HG02571 (cell line): Measurements from ENCODE around the gene CTIF.
"Not testable (repeated sequence)": the region's sequence is repeated elsewhere in the genome, so short reads cannot be mapped to it uniquely, and the experiment has no call there.

Experiments
- ATAC-seq: cut with Tn5 transposase; IDR thresholded peaks from one replicate; pipeline ENCODE4 v1.9.1; 2021; ENCODE audit warnings: mild to moderate bottlenecking, moderate library complexity; ENCODE audit not compliant: unreplicated experiment

The CTIF gene

DNA sequence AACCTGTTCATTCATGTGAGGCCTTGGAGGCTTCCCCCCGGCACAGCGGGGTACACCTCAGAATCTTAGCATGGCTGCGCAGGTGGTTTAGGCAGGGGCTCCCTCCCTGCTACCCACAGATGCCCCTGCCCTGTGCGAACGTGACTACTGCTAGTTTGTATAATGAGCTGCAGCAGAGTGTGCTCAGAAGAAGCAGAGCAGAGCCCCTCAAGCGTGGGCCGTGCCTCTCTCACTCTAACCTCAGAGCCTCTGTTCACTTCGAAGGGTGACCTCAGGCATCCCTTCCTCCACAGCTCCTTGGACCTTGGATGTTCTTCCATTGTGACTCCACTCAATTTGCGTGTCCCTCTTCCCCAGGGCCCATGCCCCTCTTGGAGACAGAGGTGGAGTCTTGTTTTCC lies 161.6 kb downstream of the CTIF start:
- no peak for ATAC-seq

- no peak for ATAC-seq
These were observed 163.7 kb downstream of the CTIF start for GRCh38 chr18:48702346-48703027.

DNA sequence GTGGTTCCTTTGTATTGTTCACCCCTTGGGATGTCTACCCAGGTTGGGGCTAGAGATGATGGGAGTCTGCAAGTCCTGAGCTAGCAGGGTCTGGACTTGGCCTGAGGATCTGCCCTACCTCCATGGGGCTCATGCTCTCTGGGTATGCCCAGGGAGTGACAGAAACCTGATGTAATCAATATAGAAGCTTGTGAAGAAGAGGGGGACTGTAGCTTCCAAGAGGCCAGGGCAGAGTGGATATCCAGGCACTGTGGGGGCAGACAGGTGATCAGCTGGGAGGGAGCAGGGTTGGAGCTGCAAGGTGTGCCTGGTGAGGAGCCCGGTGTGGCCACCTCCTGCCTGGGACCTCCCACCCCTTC lies 164.2 kb downstream of the CTIF start:
- ATAC-seq: no peak

- ATAC-seq: no peak
These were observed 164.6 kb downstream of the CTIF start for GRCh38 chr18:48703418-48703817.

GRCh38 chr18:48705043-48705442 lies 166.2 kb downstream of the CTIF start:
- ATAC-seq: no peak

DNA sequence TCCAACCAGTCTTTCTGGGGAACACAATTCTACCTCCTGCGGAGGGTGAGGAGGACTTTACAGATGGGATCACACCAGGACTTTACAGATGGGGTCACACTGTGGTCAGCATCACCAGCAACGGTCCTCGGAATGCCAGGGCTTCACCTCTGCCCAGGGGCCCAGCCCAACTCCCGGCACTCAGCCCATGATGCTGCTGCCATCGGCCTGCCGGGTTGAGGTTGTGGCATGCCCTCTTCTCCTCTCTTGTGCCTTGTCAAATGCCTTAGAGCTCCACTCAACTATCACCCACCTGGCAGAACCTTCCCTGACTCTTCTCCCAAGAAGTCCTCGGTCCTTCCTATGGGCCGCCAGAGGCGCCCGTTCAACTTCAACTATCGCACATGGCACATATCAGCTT lies 166.7 kb downstream of the CTIF start:
- ATAC-seq: no peak

- ATAC-seq: no peak
These were observed 167.9 kb downstream of the CTIF start for GRCh38 chr18:48706731-48707130.

- ATAC-seq: no peak
These were observed 168.9 kb downstream of the CTIF start for GRCh38 chr18:48707636-48708296.

DNA sequence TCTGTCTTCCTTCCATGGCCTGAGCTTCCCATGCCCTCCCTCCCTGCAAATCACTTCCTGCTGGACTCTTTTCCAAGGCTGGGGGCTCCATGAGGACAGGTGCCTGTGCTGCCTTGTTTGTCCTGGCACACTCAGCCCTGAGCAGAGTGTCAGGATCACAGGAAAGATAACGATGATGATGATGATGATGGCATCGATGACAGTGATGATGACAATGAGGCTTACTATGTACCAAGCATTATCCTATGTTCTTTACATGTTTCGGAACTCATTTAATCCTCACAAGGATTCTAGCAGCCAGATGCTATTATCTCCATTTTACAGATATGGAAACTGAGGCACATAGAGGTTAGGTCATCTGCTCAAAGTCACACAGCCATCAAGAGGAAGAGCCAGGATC lies 170.0 kb downstream of the CTIF start:
- ATAC-seq: no peak

DNA sequence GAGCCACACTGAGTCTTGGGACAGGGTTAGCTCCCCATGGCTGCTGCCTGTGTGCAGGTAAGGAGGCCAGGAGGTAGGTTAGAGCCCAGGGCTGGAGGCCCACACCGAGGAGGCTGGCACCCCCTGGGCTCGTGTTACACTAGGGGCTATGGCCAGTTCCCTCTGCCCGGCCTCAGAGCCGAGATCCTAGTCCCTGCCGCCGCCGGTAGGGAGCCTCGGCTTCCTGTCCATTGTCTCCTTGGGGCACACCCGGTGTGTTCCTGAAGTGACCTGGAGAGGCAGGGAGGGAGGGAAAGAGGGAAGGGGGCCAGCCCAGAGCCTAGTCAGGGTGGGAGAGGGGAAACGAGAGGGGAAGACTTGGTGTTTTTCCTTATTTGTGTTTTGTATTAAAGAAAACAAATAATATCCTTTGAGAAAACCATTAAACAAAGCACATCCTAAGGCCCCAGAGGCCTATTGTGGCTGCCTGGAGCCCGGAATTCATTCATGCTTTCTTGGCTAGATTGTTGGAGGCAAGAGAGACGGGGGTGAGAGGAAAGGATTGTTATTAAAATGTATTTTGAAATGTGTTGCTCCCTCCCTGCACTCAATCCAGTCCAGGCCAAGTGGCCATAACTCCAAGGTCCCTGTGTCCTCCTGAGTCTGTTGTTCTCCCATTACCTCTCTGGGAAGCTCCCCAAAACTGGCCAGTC lies 170.7 kb downstream of the CTIF start:
- no peak for ATAC-seq

DNA sequence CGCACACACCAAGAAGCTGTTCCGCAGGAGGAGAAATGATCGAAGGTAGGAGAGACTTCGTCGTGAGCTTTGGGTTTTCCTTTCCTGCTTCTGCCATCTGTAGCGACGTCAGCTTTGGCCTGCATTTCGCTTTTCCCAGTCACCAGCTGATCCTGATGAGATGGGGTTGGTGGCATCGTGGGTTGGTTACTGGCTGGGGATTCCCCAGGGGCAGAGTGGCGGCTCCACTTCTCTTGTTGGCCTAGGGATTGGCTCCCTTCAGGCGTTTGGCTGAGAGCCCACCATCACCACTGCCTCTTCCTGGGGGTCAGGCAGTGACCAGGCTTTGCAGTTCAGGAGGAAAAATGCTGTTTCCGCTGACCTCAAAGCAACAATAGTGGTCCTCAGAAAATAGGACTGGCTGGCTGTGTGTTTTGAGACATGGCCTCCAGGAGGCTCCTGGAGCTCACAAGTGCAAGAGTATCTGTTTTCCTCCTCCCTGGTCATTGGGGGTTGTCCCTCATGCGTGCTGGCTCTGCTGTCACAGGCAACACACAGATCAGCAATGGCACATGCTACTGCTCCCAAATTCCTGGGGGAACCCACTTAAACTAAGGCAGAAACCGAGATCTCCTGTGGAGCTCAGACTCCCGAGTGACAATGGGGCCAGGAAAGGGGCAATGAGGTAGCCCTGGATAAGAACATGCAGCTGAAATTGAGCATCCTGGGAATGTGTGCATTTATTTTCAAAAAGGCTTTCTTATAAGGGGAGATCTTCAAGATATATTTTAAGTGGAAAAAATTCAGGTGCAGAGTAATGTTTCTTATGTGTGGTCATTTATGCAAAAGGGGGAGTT lies 173.0 kb downstream of the CTIF start:
- no peak for ATAC-seq

DNA sequence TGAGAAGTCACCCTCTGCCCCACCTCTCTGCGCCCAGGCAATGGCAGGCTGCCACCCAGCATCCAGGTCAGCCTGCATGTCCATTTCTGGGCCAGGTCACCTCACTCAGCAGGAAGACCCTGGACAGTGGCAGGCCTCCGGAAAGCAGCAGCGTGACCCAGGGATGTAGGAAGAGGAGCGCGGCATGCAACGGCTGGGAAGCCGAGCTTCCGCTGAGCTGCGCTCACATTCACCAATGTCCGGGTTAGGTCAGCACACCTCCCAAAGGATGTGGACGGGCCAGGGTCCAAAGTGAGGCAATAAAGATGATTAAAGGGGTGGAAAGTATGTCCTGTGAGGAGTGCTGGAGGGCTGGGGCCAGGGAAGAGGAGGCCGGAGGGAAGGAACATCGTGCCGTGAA lies 174.5 kb downstream of the CTIF start:
- no peak for ATAC-seq

DNA sequence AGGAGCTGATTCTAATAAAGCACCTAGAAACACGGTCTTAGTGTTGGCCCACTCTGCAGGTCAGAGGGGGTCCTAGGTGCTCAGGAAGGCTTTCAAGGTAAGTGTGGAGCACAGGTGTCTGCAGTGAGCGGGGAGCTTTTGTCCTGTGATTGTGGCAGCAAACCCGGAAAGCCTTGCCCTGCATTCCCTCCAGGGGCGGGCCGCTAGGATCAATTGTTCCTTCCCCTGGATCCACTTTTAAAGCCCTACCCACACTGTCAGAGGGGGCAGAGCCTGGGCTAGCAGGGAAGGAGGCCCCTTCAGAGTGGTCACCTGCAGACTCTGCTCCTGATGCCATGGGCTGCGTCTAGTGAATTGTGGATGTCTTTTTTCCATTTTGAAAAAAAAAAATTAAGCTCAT lies 176.0 kb downstream of the CTIF start:
- no peak for ATAC-seq

GRCh38 chr18:48715711-48716361 lies 177.0 kb downstream of the CTIF start:
- ATAC-seq: no peak

DNA sequence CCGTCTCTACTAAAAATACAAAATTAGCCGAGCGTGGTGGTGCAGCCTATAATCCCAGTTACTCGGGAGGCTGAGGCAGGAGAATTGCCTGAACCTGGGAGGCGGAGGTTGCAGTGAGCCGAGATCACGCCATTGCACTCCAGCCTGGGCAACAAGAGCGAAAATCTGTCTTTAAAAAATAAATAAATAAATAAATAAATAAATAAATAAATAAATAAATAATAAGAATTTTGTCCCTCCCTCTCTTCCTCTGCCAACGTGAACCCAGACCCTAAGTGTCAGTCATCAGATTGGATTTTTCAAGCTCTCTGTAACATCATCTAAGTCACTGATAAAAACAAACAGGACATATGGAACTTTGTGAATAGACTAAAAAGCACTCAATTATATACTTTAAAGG lies 178.4 kb downstream of the CTIF start:
- not testable (repeated sequence) for ATAC-seq

GRCh38 chr18:48718251-48718959 lies 179.6 kb downstream of the CTIF start:
- ATAC-seq: no peak

DNA sequence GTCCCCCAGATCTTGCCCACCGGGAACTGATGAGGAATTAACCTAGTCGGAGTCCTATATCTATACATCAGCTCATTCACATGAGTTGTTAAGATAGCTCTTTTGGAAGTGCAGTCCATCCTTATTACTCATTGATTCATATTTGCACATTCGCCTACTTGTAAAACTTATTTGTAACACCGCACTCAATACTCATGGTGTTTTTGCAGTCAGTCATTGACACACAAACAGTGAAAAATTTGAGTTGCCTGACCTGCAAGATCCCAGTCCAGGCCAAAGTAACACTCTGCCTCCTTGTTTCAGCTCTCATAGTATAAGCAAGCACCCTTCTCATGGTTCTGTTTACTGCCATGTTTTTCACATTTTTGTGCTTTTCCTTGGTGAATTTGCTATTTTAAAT lies 180.6 kb downstream of the CTIF start:
- ATAC-seq: no peak

GRCh38 chr18:48719974-48720654 lies 181.3 kb downstream of the CTIF start:
- ATAC-seq: no peak

GRCh38 chr18:48720655-48721025 lies 181.8 kb downstream of the CTIF start:
- ATAC-seq: no peak

DNA sequence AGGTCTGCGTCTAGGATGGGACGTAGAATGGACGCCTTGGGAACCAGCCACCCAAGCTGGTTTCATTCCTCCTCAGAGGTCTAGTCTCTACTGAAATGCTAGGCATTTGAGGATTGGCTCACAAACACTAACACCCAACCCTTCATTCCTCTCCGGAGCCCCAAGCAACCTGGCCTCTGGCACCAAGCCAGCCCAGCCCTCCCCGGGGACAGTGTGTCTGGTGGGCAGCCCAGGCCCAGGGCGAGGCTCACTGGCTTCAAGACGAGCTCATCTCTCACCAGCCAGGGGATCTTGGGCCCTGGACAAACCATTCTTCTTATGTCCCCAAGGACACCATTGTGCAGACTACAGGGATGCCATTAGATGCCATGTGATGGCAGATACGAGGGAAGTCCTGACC lies 182.5 kb downstream of the CTIF start:
- ATAC-seq: no peak
